T47D (cell line): Measurements from ENCODE around the gene B3GNT9.

Experiments
- DNase-seq, 2 experiments: peaks; one replicate each; pipeline versions ENCODE4 v3.0.0 to v3.0.0-alpha.2; 2011 to 2012; ENCODE audit warnings: low read depth in 1 of 2, low spot score in 1 of 2
- JUND ChIP-seq: IDR thresholded peaks from 2 replicates; pipeline ENCODE4 v1.6.1; 2012; ENCODE audit warnings: low read depth
- in situ Hi-C: cut with HindIII; loops from 2 replicates; pipeline ENCODE4 v1.10.0; 2016; ENCODE audit warnings: low sequenced_read_pairs, low pct_unique_long_range_greater_than_20kb

B3GNT9 gene

GRCh38 chr16:67170168-67170948, 19.6 kb upstream of the B3GNT9 start, which contains the start of gene NOL3:
Gene NOL3, plus strand, starts transcription at chr16:67170538.
- DNase-seq, result peak; percentile 75 to 94

GRCh38 chr16:67169642-67170167, 18.9 kb upstream of the B3GNT9 start:
- in situ Hi-C loops, result no loop called here
- no peak for DNase-seq
- TF ChIP-seq JUND, result no peak

More at GRCh38 chr16:67170168-67170948, 19.6 kb upstream of the B3GNT9 start, which contains the start of gene NOL3:
- in situ Hi-C loops, result no loop called here
- TF ChIP-seq JUND, result no peak

GRCh38 chr16:67169011-67169451, 18.2 kb upstream of the B3GNT9 start:
- DNase-seq, result no peak
- no peak for TF ChIP-seq JUND
- in situ Hi-C loops, result no loop called here

GRCh38 chr16:67167588-67167987, 16.8 kb upstream of the B3GNT9 start:
- in situ Hi-C loops, result no loop called here
- no peak for DNase-seq
- TF ChIP-seq JUND, result no peak

- in situ Hi-C loops, result no loop called here
- DNase-seq, result no peak
- no peak for TF ChIP-seq JUND
Observed at GRCh38 chr16:67166598-67167168, 15.9 kb upstream of the B3GNT9 start.

GRCh38 chr16:67166110-67166547, 15.3 kb upstream of the B3GNT9 start:
- no peak for TF ChIP-seq JUND
- in situ Hi-C loops, result no loop called here
- DNase-seq, result no peak

- no peak for DNase-seq
- in situ Hi-C loops, result no loop called here
- no peak for TF ChIP-seq JUND
Observed at GRCh38 chr16:67165121-67166078, 14.6 kb upstream of the B3GNT9 start.

GRCh38 chr16:67164599-67165061, 13.8 kb upstream of the B3GNT9 start, which contains the start of gene HSF4:
Gene HSF4, plus strand, starts transcription at chr16:67164745. Its CDS starts 67 bp downstream, at chr16:67164812.
- in situ Hi-C loops, result no loop called here
- DNase-seq, result no peak
- no peak for TF ChIP-seq JUND

GRCh38 chr16:67163999-67164558, 13.3 kb upstream of the B3GNT9 start:
- no peak for DNase-seq
- no peak for TF ChIP-seq JUND
- in situ Hi-C loops, result no loop called here

GRCh38 chr16:67163164-67163998, 12.6 kb upstream of the B3GNT9 start:
- no peak for DNase-seq
- in situ Hi-C loops, result no loop called here
- no peak for TF ChIP-seq JUND

GRCh38 chr16:67162506-67163163, 11.8 kb upstream of the B3GNT9 start:
- TF ChIP-seq JUND, result no peak
- DNase-seq, result peak in 1 of 2 experiments; percentile 58
- in situ Hi-C loops, result no loop called here
